NT2/D1 (cell line): ENCODE results near the gene SLC34A1.

Experiments
- SUZ12 ChIP-seq: IDR thresholded peaks from 2 replicates; pipeline ENCODE4 v1.6.1; 2011; ENCODE audit not compliant: insufficient read length, insufficient read depth; ENCODE audit errors: extremely low read depth
- YY1 ChIP-seq: IDR thresholded peaks from 2 replicates; pipeline ENCODE4 v1.6.1; 2011; ENCODE audit not compliant: insufficient read length, insufficient read depth

DNA sequence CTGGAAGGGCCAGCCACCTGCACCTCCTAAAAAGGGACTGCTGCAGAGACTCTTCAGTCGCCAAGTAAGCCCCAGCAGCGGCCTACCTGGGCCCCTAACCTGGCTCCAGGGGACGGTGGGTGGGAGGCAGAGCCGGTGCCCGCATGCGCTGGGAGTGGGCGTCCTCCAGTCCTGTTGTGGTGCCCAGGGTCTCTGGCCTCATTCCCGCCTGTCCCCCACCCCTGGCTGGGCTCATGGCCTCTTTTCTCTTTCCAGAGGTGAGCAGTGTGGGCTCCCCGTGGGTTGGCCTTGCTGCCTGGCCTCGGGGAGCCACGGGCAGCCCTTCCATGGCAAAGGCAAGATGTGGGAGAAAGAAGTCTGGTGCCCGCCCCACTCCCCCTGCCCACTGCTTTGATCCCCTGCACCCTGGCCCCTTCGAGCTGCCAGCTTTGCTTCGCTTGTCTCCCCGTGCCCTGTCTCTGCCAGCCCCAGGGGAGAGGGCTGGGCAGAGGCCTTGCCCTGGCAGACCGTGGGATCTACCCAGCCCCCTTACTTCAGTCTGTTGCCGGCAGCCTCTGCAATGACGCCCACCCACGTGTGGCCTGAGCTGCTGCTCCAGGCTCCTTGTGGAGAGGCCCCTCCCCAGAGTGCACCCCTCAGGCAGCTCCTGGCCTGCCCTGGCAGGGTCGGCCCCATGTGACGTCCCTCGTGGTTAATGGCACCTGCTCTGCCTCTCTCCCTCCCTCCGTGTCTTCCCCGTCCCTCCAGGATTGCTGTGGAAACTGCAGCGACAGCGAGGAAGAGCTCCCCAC is 57.0 kb downstream of the SLC34A1 start:
- TF ChIP-seq YY1 = no peak
- TF ChIP-seq SUZ12 = no peak
